NCI-H345 treated with DMSO at 0.1 percent for 48 hours (cell line): ENCODE results near the gene KRTAP11-1.

Source experiments
- DNase-seq: peaks from one replicate; lab custom pipeline; 2025; ENCODE audit not compliant: unreplicated experiment; lab: John Stamatoyannopoulos, UW

KRTAP11-1 gene, protein sequence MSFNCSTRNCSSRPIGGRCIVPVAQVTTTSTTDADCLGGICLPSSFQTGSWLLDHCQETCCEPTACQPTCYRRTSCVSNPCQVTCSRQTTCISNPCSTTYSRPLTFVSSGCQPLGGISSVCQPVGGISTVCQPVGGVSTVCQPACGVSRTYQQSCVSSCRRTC

DNA sequence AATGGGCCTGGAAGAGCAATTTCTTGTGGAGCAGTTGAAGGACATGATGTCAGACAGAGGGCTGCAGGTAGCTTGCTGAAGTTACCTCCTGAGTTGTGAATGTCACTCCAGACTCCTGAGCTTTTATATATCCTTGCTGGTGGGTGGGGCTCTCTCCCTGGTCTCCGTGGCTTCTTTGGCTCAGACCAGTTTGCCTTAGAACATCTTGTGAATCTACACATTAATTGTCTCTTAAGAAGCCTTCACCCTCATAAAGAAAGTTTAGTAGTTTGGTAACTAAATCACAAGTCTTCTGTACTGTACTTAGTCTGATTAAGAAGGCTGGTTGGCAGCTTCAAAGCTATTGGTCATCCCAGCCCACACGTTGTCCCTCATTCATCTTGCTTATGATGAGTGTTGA, at the start of gene KRTAP11-1:
Gene KRTAP11-1, minus strand, starts transcription at position 101 of the 400 bp plus-strand sequence. Its CDS starts 56 bp downstream, at position 45.
- no peak for DNase-seq

DNA sequence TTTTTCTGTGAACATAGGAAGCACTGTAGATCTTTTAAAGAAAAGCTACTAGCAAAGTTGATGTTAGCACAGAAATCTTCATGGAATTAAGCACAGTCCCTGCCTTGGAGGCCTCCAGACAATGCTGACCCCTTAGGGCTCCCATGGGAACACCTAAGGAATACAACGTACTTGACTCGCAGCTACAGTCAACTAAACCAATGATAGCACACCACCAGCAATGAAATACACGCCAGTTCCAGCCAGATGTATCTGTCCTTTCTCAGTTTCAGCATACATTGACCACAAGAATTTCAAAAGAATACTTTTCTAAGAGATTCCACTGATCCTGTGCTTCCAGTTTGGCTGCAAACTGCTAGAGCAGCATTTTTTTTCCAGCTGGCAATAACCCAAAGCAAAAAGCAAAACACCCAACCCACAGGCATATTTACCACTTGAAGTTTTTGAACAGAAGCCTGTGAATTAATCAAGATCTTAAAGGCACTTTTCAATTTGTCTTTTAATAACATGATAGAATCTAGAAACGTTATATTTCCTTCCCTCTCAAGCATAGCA, 42.8 kb upstream of the KRTAP11-1 start:
- DNase-seq, result no peak

DNA sequence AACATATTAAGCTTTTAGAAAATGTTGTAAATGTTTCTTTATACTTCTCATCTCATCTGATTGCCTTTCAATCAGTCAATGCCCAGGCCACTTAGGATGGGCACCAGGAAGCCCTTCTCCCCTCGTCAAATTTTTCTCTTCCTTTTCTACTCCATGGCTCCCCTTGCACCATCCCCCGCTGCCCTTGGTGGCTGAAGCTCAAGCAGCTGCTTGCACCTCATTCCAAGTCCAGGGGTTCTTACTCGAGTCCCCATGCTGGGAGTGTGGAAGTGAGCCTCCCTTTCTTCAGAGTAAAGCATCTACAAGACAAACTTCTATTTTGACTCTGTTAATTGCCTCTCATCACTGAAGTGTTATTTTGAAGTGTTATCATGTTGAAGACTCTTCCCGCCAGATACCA, 39.7 kb upstream of the KRTAP11-1 start:
- no peak for DNase-seq

DNA sequence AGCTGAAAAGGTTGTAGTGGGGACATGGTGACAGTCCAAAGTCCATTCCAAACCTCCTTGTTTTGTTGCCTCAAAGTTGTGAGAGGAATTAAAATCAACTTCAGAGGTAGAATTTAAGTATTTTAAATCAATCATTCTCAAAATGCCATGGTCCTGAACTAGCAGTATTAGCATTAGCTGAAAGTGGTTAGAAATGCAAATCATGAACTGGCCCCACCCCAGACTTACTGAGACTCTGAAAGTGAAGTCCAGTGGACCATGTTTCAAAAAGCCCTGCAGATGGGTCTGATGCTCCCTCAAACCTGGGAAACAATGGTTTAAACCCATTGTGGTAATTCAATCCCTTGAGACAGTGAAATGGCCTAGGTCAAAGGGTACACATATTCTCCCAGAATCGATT, 36.2 kb upstream of the KRTAP11-1 start:
- no peak for DNase-seq

DNA sequence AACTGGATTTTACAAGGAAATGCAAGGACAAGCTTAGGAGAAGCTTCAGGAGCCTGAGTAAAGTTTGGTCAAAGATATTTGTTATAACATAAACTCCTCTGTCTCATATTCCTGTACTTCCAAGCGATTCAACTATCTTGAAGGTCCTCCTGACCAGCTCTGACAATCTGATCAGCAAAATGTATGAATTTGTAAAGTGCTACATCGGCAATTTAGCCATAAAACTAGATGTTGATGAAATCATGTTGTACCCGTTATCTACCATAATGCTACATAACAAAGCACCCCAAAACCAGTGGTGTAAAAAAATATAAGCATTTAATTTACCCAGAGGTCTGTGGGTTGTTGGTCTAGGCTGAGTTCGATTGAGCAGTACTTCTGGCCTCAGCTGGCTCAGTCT, 19.5 kb upstream of the KRTAP11-1 start:
- no peak for DNase-seq

DNA sequence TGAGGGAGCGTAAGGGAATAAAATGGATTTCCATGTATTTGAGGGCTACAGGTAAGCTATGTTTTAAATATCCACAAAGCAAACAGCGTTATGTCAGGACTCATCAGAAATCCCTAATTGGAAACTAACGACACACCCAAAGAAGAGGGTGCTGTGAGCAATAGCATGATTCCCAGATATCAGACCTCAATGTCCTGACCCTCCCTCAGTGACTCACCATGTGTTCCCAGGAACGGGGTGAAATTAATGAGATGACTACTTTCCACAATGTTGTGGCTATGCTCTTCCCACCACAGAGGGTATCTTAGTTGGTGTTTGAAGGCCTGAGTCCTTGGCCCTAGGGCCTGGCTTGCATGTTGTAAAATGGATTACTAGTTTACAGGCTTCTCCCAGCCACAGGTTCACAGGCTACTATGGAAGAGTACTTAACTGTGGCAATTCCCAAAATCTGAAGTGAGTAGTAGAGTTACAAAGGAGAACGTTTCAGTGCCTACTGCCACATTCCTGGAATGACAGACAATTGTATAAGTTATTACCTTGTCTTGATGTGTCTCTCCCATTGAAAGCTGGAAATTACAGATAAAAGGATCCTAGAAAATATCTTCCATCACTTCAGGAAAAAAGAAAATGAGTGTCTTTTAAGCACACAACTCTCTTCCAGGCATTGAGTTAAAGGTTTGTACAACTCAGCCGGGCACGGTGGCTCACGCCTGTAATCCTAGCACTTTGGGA, 1.7 kb upstream of the KRTAP11-1 start:
- DNase-seq, result no peak

DNA sequence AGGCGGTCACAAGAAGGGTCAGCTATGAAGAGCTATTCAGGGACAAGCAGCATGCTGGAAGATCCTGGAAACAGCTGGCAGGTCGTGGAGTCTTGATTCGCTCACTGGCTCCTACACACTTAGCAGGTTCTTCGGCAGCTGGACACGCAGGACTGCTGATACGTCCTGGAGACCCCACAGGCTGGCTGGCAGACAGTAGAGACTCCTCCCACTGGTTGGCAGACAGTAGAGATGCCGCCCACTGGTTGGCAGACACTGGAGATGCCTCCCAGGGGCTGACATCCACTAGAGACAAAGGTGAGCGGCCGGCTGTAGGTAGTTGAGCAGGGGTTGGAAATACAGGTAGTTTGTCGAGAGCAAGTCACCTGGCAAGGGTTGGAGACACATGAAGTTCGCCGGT, 466 bp downstream of the KRTAP11-1 start:
- DNase-seq, result no peak

DNA sequence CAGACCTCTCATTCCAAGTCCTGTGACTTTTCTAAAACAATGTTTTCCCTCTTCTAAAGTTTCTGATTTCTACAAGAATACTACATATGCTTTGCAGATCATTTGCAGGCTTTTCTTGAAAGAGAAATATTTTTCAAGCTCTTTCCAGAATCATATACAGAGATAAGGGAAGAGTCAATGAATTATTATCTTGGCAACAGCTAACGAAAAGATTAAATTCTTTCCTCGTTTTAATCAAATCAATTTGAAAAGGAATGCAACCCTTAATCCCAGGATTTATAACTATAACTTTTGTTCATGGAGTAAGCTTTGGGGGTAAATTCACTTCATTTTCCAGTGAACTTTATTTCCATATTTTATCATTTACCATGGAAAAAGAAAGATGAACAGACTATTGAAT, 6.9 kb downstream of the KRTAP11-1 start:
- DNase-seq, result no peak

DNA sequence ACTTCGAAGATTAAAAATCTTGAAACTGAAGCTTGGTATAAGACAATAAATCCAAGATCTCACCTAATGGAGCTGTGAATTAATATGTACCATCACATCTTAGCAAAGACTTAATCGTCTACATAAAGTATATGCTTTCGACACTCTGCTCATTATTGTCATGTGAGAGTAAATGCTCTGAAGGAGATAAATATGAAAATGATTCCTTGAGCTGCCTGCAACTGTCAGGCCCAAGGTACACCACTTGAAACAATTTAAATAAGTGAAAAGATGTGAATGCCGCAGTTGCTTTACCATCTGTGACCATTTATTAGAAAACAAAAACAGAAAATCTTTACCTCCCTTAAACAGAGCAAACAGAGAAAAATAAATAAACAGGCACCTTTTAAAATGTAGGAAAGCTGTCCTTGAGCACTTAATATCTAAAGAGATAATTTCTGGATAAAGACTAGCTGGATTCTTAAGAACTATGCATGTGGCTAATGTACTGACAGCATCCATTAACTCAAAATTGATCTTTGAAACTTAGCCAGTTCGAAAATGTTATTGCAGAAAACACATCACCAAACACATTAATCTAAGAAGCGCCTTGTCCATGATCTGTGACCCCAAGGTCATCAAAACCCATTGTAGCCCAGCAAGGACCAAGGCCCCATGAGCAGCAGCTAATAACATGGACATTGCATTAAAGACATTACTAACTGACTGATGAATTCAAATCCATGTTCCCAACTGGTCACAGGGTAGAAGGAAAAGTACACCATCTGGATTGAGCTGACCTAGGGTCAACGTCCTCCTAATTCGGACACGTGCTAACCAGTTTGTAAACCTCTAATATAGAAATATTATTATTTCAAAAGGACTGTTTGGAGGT, 33.5 kb downstream of the KRTAP11-1 start:
- DNase-seq, result no peak

DNA sequence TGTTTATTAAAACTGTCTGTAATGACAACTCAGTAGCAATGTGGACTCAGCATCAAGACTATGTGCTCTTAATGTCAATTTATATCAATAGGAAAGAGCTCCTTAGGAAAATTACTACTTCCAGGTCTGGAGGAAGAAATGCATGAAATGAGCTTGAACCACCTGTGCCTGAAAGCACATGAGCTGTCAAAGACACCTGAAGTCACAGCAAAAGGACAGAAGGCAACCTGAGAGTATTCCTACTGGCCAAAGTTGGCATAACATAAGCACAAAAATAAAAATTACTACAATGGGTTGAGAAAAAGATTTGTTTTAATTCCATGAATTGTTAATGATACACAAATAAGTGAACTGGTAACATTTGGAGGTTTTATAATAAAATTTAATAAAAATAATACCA, 38.4 kb downstream of the KRTAP11-1 start:
- DNase-seq, result no peak

DNA sequence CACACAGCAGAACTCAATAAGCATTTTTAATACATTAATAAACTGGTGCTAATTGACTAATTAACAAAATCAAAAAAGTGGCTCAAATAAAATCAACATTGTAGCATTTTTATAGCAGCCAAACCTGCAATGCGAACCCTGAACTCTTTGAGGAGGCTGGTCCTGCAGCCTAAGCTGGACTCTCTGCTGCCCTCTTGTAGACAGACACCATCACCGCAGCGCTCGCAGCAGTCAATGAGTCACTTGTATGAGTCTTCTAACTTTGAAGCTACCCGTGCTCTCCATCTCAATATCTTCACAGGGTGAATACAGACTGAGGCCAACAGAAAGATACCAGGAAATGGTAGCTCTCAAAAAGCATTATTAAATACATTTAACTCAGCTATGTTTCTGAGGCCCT, 42.1 kb downstream of the KRTAP11-1 start:
- no peak for DNase-seq

DNA sequence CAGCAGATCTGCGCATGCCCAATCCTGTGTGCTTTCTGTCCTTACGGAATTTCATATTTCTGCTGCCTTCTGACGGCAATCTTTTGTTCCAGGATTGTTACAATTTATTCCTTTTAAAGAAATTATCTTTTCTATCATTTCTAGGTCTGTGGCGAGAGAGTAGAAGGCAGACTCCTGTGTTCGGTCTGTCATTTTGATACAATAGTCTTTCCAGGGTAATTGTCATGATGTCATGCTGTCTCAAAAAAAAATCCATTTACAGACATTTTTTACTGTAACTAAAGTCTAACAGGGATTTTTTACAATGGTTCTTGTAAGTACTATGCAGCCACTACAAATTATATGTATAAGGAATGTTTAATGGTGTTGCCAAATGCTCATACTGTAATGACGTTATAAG, 42.8 kb downstream of the KRTAP11-1 start:
- no peak for DNase-seq

DNA sequence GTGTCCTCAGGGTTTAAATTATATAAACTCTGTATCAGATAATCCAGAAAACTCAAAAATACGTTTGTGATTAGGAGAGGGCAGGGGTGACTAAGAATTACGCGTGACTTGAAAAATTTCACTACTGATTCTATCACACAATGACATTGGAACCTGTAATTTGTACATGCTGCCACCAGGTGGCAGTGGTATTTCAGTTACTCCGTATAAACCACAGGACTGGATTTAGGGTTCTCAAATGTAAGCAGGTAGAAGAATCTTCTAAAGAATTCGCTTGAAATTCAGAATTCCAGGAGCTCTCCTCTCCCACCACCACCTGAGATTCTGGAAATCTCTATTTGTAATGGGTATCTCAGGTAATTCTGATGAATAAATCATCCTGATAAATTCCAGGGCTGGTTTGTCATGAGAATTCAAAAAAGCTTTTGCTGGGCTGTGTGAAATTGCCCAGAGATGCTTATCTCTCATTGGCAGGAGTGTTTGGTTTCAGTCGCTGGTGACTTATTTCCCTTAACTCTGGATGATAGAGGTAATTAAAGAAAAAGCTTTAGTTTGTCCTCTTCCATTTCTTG, 50.1 kb downstream of the KRTAP11-1 start:
- DNase-seq, result no peak
